Loucy (cell line): ENCODE results near the gene NBEA.

Source experiments
- H2AFZ ChIP-seq: fragments of 200-600 bp; sonication (generic); 2 replicates; pipeline ENCODE4 v1.6.0; 2016; ENCODE audit warnings: antibody characterized with exemption, mild to moderate bottlenecking, low read length, moderate library complexity
- H3F3A ChIP-seq: fragments of 200-600 bp; 2 replicates; pipeline ENCODE4 v1.6.0; 2016; ENCODE audit warnings: antibody characterized with exemption, low read depth, mild to moderate bottlenecking
- H3K27me3 ChIP-seq: fragments of 200-600 bp; sonication (generic); 2 replicates; pipeline ENCODE4 v1.6.1; 2014; ENCODE audit warnings: low read length, mild to moderate bottlenecking; ENCODE audit not compliant: insufficient read depth, poor library complexity, severe bottlenecking
- H3K36me3 ChIP-seq: fragments of 200-600 bp; sonication (generic); 2 replicates; pipeline ENCODE4 v1.6.1; 2016; ENCODE audit warnings: low read length; ENCODE audit not compliant: insufficient read depth
- H3K4me1 ChIP-seq: fragments of 200-600 bp; sonication (generic); 2 replicates; pipeline ENCODE4 v1.5.1; 2014; ENCODE audit warnings: low read length, mild to moderate bottlenecking; ENCODE audit not compliant: insufficient read depth, poor library complexity, severe bottlenecking
- H3K4me2 ChIP-seq: fragments of 200-600 bp; sonication (generic); 2 replicates; pipeline ENCODE4 v1.6.0; 2014; ENCODE audit warnings: antibody characterized with exemption, low read length, low read depth, mild to moderate bottlenecking; ENCODE audit not compliant: poor library complexity, severe bottlenecking
- H3K4me3 ChIP-seq: fragments of 200-600 bp; sonication (generic); 2 replicates; pipeline ENCODE4 v1.5.1; 2014; ENCODE audit warnings: low read length, mild to moderate bottlenecking, mixed read lengths; ENCODE audit not compliant: poor library complexity, severe bottlenecking
- H3K79me2 ChIP-seq: fragments of 200-600 bp; sonication (generic); 2 replicates; pipeline ENCODE4 v1.6.1; 2014; ENCODE audit warnings: low read length; ENCODE audit not compliant: insufficient read depth
- H3K9ac ChIP-seq: fragments of 200-600 bp; sonication (generic); 2 replicates; pipeline ENCODE4 v1.6.0; 2014; ENCODE audit warnings: mild to moderate bottlenecking, low read depth, low read length, moderate library complexity; ENCODE audit not compliant: poor library complexity, severe bottlenecking
- H3K9me2 ChIP-seq: fragments of 200-600 bp; sonication (generic); replicated peaks from 2 replicates; pipeline ENCODE4 v1.6.1; 2016; ENCODE audit warnings: low read depth, low read length, mixed read lengths
- H3K9me3 ChIP-seq: fragments of 200-600 bp; sonication (generic); 2 replicates; pipeline ENCODE4 v1.6.1; 2014; ENCODE audit warnings: mild to moderate bottlenecking, antibody characterized with exemption, low read length, low read depth; ENCODE audit not compliant: insufficient read depth
- H4K20me1 ChIP-seq: fragments of 200-600 bp; sonication (generic); 2 replicates; pipeline ENCODE4 v1.6.0; 2014; ENCODE audit warnings: antibody characterized with exemption, low read length, mild to moderate bottlenecking; ENCODE audit not compliant: insufficient read depth, poor library complexity, severe bottlenecking
- CTCF ChIP-seq: fragments of 200-600 bp; sonication (generic); conservative IDR thresholded peaks from 2 replicates; pipeline ENCODE4 v1.5.1; 2014; ENCODE audit warnings: mild to moderate bottlenecking, antibody characterized with exemption, low read length
- EZH2phosphoT487 ChIP-seq: fragments of 200-600 bp; IDR thresholded peaks from 2 replicates; pipeline ENCODE4 v1.6.1; 2018; ENCODE audit warnings: antibody characterized with exemption, mild to moderate bottlenecking, moderate library complexity, borderline replicate concordance

NBEA gene

DNA sequence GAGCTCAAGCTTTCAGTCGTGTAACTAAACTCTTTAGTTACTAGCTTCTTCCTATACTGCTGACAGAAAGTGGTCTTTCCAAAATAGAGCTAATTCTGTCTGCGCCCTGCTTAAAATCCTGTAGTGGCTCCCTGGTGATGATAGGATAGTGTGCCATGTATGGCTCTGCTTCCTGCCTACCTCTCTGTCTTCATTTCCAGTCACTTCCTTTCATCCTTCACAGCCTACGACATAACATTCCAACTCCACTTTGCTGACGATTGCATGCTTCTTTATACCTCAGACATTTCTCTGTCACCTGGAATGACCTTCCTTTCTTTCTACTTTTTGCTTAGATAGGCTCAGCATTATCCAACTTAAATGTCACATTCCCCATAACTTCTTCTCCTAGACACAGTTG lies 343.6 kb downstream of the NBEA start:
- no peaks in the 10 kb centered on the region for H3K79me2 ChIP-seq
- H3K9me3 ChIP-seq: no peaks in the 10 kb centered on the region
- H3K27me3 ChIP-seq: no peaks in the 10 kb centered on the region
- H3K4me2 ChIP-seq: no peak overlapping the region
- H3K4me1 ChIP-seq: peaks cover 7% of the 10 kb centered on the region
- no peaks in the 10 kb centered on the region for H4K20me1 ChIP-seq
- TF ChIP-seq CTCF: no peak
- TF ChIP-seq EZH2phosphoT487: no peak
- H3K9me2 ChIP-seq: no peaks in the 10 kb centered on the region
- no peaks in the 10 kb centered on the region for H3K36me3 ChIP-seq
- no peak overlapping the region for H2AFZ ChIP-seq
- no peak overlapping the region for H3K4me3 ChIP-seq
- no peaks in the 10 kb centered on the region for H3F3A ChIP-seq
- H3K9ac ChIP-seq: no peak overlapping the region

GRCh38 chr13:35292329-35292728 lies 350.3 kb downstream of the NBEA start:
- no peaks in the 10 kb centered on the region for H3K9me3 ChIP-seq
- H4K20me1 ChIP-seq: no peaks in the 10 kb centered on the region
- H3K36me3 ChIP-seq: no peaks in the 10 kb centered on the region
- no peaks in the 10 kb centered on the region for H3F3A ChIP-seq
- H2AFZ ChIP-seq: no peak overlapping the region
- TF ChIP-seq EZH2phosphoT487 (no peak), CTCF (no peak)
- H3K79me2 ChIP-seq: no peaks in the 10 kb centered on the region
- no peak overlapping the region for H3K4me3 ChIP-seq
- peaks cover 10% of the 10 kb centered on the region for H3K4me1 ChIP-seq
- H3K9ac ChIP-seq: no peak overlapping the region
- no peak overlapping the region for H3K4me2 ChIP-seq
- H3K9me2 ChIP-seq: no peaks in the 10 kb centered on the region
- H3K27me3 ChIP-seq: no peaks in the 10 kb centered on the region

DNA sequence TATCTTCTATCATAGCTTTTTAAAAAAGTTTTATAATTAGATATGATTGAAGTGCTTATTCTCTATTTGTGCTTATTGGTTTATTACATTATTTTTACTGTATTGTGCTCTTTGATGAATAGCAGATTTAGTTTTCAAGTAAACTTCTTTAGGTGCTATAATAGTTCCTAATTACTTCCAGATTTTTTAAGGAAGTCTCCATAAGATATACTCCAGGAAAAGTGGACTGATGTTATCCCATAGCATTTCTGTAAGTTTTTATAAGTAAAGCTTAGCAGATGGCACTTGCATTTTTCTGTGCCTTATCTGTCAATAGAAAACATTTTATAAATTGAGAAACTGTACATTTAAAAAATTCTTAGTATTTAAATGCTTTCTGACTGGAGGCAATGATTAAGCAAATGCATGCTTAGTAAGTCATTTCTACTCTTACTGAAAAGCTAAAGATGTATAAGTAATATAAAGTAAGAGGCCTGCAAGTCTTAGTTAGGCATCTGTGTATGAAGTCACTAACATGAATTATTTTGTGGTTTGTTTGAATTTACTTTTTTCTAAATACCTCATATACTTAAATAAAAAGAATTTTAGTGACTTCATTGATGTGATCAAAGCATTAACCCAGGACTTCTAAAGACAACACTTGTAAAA lies 351.6 kb downstream of the NBEA start:
- Histone ChIP-seq H3K4me3 (no peak overlapping the region), H2AFZ (no peak overlapping the region), H3K9me3 (no peaks in the 10 kb centered on the region), H4K20me1 (no peaks in the 10 kb centered on the region), H3K4me1 (peaks cover 9% of the 10 kb centered on the region), H3F3A (no peaks in the 10 kb centered on the region), H3K4me2 (no peak overlapping the region), H3K79me2 (no peaks in the 10 kb centered on the region), H3K9ac (no peak overlapping the region), H3K27me3 (no peaks in the 10 kb centered on the region), H3K9me2 (no peaks in the 10 kb centered on the region), H3K36me3 (no peaks in the 10 kb centered on the region)
- TF ChIP-seq EZH2phosphoT487 (no peak), CTCF (no peak)
